SKM-1 treated with dmso at 0.1 percent for 144 hours (cell line): ENCODE data around the gene KRT9.
"Not testable (repeated sequence)": the region's sequence is repeated elsewhere in the genome, so short reads cannot be mapped to it uniquely, and the experiment has no call there.

Source experiments
- DNase-seq: peaks from one replicate; lab custom pipeline; 2025; ENCODE audit not compliant: unreplicated experiment; lab: John Stamatoyannopoulos, UW

The KRT9 gene

DNA sequence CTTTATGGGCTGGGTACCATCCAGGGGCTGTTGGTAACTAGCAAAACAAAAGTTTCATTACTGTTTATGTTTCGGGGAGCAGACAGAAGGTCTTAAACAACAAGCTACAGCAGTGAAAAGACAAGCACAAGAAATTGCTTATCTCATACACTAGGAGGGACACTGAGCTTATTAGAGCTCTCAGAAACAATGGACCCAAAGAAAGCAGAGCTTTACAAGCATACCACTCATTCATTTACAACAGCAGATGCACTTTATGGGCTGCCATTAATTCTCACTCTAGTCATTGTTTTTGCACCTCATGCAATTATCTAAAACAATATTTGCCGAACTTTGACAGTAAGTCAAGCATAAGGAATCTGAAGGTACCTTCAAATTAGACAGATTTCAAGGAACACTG, 30.7 kb upstream of the KRT9 start:
- DNase-seq, result no peak

DNA sequence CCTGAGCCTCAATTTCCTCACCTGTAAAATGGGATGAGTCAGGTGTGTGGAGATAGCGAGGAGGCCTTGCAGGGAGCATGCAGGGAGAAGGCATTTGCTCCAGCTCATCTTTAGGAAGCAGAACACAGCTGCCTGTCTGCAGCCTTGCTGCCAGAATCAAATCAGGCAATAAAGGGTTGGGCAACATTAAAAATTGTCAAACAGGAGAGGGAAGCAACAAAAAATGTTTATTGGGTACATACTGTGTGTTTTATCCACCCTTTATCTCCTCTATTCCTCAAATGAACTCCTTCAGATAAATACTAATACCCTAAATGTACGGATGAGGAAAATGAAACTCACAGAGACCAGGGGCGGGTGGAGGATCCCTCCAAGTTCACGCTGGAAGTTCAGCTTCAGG, 28.5 kb upstream of the KRT9 start:
- no peak for DNase-seq

DNA sequence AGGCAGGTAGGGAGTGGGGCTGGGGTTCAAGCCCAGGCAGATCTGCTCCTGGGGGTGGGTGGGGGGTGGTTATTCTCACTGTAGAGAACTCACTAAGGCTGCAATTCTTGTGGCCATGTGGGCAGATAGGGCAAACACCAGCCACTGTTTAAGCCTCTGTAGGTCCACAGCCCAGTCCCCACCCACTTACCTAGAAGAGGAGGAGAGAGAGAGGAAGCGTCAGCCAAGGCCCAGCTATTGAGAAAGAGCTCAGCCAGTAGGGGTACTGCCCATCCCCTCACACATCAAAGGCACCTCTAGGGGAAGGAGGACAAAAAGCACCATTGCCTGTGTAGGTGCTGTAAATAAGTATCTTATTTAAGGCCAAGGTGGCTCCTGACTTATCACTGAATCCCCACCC, 27.8 kb upstream of the KRT9 start:
- DNase-seq, result no peak

DNA sequence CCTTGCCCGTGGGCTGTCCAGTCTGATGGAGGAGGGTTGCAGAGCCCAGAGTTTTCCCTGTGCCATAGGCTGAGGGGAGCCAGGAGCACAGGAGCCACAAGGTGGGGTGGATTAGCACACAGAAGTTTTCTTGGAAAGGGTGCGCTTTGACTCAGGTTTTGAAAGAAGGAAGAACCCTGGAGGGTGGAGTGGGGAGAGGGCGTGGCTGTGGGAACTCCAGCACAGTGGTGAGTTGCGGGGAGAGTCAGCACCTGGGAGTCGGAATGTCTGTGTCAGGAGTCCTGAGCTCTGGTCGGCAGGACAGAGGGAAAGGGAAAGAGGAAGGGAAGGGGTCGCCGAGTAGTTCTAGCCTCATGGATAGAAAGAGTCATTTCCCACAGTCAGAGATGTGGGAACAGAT, 23.7 kb upstream of the KRT9 start:
- DNase-seq, result no peak

DNA sequence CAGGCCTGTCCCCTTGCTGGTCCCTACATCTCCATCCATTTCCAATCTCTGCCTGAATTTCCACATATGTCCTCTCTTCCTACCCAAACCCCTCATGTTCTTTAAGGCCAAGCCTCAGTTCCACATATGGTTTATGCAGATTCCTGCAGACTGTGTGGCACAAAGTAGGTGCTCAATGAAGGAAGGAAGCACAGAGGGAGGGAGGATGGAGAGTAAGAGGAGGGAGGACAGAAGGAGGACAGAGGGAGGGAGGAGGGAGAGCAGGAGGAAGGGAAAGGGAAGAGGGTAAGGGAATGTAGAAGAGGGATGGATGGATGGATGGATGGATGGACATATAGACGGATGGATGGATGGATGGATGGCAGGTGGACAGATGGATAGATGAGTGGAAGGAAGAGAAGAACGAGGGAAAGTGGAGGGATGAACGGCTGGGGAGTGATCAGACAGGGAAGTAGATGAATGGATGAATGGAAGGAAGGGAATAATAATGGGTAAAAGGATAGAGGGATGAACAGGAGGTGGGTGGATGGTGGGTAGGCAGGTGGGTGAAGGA, 22.6 kb upstream of the KRT9 start:
- no peak for DNase-seq

DNA sequence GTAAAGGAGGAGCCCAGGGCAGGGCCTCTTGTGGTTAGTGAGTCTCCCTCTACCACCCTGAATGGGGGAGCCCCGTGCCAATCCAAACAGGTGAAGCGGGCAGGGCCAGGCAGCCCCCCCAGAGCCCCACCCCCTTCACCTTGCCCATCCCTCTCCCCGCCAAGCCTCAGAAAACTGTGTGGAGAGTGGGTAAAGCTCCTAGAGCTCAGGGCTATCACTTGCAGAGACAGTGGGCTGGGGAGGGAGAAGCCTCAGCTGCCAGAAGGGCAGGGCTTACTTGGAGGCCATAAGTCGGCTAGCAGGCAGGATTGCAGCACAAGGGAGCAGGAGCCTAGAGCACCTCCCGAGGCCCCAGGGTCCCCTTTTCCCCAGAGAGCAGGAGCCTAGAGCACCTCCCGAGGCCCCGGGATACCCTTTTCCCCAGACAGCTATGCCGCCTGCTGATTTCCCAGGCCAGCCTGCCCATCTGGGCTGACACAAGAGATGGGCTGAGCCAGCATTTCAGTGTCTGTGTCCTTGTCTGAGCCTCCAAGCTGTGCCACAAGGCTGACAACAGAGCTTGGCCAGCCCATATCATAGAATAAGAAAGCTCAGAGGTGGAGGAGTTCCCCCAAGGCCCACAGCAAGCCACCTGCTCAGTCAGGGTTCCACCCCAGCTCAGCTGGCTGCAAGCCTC, 21.6 kb upstream of the KRT9 start:
- no peak for DNase-seq

DNA sequence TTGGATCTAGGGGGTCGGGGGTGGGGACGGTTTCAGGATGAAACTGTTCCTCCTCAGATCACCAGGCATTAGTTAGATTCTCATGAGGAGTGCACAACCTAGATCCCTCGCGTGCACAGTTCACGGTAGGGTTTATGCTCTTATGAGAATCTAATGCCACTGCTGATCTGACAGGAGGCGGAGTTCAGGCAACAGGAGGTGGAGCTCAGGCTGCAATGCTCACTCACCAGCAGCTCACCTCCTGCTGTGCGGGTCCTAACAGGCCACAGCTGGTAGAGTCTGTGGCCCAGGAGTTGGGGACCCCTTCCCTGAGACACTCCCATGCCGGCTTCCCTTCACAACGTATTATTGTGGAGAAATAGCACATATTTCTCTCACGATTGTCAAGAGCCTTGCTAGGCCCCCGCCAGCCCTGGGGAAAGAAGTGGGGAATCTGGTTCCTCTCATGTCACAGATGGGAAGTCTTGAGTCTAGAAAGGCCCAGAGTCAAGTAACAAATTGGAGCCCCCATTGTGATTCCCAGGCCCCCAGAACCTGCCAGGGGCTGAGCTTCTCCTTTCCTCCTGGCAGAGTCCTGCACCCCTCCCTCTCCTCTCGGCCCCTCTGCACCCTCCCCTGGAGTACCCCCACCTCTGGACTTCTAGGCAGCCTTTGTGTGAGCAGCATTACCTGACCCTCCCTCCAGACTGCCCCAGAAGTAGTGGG, 20.9 kb upstream of the KRT9 start:
- no peak for DNase-seq

DNA sequence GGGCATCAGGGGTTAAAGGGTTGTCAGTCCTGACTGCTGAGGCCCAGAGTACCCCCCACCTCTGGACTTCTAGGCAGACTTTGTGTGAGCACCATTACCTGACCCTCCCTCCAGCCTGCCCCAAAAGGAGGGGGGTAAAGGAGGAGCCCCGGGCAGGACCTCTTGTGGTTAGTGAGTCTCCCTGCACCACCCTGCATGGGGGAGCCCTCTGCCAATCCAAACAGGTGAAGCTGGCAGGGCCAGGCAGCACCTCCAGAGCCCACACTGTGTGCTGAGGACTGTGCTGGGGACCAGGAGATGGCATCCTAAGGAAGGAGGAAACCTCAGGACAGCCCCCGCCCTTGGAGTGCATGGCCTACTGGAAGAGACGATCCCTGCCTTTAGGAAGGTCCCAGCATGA, 17.4 kb upstream of the KRT9 start:
- DNase-seq, result no peak

DNA sequence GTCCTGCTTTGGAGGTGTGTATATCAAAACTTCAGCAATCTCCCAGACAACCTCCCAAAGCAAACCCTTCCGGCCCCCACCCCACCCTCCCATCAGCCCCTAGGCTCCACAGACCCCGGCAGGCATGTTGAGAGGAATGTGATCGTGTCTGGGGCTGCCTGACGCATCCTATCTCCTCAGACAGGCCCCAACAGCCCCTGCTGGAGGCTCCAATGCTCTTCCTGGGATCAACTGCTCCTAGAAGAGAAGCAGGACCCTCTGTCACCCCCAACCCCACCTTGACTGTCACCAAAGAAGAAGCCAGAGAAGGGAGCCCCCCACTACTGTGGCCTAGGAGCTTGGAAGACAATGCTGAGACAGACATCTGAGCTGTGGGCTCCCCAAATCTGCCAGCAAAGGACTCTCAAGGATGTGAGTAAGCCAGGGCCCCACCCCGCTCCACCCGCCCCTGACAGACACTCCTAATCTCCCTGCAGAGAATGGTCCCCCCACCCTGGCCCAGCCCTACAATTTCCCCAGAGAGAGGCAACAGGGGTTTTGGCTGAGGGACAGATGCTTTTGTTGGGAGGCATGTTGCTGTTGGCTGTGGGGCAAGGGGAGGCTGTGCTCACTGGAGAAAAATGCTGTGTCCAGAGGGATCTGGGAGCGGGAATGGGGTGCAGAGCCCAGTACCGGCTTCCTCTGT, 16.4 kb upstream of the KRT9 start:
- DNase-seq, result no peak

DNA sequence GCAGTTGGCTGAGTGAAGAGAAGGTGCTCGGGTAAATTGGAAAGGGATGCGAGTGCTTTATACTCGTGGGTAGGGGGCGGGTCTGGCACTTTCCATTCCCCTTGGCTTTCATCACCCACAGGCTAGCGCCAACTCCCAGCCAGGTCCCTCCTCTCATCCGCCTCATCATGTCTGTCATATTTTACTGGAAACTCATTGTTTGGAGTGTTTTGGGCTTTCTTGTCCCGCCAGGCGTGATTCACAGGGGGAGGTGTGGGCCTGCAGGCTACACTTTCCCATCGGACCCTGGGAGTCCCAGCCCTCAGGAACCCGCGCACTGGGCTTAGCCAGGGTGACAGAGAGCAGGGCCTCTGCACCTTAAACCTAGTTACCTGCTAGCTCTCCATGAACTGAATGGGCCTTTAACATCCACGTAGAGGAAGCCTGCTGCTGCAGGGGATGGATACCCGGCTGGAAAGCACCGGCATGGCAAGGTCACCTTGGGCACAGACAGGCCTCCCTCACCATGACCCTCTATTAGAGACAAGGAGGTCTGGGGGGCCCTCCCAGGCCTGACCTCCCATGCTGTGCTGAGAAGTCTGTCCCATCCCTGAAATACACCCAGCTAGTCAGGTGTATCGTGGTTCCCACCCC, 15.1 kb upstream of the KRT9 start, which contains the start of gene KRT14:
TSS of gene KRT14 (minus strand) at position 33 of the 633 bp plus-strand sequence. CDS start 61 bp downstream, outside the sequence.
- DNase-seq, result no peak

DNA sequence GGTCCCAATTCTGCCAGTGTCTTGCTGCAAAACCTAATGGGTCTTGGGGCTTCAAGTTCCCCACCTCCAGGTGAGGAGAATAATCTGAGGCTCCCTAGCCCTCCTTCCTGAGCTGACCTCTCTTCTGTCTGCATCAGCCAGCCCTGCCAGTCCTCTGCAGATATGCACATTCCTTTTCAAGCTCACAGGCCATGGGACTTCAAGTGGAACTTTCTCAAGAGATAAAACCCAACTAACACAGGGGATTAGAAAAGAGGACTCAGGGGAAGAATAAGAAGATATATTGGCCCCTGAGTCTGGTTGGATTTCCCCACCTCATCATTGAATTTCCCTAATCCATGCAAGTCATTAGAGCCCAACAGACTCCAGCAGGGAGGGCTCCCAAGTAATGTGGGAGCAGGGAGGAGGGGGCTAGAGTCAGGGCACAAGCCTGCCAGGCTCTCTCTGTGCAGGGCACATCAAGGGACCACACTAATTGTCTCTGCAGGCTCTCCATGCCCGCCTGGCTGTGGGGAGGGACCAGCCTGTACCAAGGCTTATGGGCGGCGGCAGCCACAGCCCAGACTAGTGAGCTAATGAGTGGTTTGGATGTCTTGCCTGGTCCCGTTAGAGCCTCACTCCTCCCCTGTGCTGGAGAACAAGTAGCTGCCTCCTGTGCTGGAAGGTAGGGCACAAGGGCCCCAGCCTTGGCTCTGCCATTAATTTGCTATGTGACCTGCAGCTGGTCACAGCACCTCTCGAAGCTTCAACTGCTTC, 13.6 kb upstream of the KRT9 start:
- no peak for DNase-seq

DNA sequence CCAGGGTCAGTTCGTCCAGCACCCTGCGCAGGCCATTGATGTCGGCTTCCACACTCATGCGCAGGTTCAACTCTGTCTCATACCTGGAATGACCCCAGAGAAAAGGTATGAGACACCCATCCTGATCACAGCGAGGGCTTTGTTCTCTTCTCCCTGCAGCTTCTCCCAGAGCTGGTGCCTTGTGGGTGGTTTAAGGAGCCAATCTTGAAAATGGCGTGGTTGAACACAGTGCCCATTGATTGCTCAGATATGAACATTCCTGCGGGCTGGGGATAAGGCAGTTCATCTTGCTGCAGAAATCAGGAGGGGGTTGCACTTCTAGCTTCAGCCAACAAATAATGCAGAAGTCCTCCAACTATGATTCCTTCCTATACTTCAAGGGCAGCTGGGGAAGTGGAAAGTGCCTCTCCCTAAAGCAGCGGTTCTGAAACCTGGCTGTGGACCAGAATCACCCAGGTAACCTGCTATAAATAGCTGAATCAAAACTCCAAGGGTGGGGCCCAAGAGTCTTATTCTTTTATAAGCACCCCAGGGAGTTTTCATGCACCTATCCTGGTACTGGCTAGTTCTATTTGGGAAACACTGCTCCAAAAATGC, 12.6 kb upstream of the KRT9 start:
- DNase-seq, result not testable (repeated sequence)

DNA sequence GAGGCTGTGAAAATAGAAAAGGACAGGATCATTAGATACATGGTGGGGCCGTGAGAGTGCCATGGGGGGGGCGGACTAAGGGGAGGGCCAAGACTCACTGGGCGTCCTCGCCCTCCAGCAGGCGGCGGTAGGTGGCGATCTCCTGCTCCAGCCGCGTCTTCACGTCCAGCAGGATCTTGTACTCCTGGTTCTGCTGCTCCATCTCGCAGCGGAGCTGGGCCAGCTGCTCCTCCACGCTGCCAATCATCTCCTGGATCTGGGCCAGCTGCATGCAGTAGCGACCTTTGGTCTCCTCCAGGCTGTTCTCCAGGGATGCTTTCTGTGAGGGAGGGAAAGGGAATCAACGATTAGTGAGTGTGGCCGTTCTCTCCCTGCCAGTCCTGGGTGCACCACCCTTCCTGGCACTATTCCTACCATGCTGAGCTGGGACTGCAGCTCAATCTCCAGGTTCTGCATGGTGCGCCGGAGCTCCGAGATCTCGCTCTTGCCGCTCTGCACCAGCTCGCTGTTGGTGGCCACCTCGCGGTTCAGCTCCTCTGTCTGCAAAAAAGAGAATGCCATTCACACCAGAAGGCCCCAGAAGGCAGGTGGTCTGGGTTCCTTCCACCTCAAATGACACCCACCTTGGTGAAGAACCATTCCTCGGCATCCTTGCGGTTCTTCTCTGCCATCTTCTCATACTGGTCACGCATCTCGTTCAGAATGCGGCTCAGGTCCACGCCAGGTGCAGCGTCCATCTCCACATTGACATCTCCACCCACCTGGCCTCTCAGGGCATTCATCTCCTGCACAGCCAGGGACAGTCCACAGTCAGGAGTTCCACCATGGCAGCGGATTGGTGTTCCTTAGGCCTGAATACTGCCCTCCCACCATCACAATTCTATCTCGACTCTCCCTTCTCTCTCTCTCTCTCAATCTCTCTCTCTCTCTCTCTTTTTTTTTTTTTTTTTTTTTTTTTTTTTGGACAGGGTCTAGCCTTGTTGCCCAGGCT, 11.6 kb upstream of the KRT9 start:
- no peak for DNase-seq

DNA sequence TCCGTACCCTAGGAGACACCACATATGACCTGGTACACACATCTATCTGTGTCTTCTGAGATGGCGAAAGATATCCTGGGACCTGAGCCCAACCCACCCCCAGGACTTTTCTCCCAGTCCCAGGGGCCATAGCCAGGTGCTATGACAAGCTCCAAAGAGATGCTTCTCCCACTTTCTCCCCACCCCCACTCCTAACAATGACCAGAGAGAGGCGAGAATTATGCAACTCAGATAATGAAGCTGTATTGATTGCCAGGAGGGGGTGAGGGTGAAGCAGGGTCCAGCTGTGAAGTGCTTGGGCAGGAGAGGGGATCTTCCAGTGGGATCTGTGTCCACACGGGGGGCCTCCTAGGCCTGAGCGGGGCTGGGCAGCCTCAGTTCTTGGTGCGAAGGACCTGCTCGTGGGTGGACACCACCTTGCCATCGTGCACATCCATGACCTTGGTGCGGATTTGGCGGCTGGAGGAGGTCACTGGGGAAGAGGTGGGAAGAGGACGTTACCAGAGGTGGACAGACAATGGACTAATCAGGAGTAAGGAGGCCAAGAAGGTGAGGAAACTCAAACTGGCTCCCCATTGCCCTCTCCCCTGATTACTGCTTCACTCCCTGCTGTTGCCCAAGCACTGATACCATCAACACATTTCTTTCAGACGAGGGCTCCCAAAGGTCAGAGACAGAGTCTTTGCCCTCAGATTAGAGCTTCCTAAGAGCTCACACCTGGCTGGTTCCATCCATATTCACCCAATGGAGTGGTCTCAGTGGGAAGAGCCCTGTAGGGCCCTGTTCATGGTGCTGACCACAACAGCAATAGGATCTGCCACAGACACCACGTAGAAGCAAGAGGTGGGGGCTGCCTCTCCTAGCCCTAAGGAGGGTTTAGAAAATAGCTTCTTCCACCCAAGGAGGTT, 10.5 kb upstream of the KRT9 start:
- not testable (repeated sequence) for DNase-seq

DNA sequence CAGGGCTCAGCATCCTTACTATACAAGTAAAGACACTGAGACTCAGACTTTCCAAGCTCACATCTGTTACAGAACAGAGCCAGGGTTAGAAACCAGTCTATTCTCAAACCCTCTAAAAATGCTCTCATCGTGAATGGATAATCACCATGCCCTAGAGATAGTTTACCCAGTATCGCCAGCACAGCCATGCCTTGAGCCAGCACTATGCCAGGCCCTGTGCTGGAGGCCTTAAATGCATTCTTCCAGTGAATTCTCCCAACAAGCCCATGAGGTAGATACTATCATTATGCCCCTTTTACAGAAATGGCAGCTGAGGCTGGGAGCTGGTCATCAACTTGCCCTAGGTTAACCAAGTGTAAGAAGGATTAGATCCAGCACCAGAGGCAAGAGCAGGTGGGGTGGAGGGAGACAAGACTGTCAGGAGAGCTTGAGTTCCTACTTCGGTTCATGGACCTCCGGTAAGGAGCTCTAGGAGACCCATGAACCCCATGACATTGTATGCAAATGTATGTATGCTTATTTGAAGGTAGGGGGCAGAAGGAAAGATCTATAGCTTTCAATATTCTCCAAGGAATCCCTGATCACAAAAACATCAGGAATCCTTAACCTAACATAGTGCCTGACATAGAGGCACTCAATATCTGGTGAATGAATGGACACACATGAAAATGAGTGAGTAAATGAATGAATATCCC, 9.7 kb upstream of the KRT9 start:
- no peak for DNase-seq

DNA sequence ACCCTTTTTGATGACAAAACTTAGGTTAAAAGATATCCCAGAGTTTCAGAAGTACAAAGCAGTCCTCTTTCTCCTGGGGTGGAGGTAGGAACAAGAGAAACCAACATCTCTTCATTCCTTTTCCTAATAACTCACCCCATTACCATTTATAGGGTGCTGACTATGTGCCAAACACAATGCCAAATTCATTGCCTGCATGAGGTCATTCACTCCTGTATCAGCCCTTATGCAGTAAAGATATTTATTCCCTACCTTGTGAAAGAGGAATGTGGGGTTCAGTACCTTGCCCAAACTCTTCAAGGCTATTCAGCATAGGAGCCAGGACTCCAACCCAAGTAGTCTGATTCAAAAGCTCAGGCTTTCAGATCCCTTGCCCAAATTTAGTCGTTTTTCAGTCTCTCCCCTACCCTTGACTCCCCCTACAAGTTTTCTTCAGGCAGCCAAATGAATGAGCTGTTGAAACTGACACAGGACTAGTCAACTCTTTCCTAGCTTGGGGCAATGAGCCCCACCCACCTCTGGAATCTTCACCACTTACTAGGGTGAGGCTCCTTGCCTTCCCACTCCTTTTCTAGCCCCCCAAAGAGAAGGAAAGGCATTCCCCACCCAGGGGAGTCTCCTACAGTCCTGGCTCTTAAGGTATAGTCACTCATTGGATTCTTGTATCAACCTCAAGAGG, 9.0 kb upstream of the KRT9 start:
- no peak for DNase-seq

DNA sequence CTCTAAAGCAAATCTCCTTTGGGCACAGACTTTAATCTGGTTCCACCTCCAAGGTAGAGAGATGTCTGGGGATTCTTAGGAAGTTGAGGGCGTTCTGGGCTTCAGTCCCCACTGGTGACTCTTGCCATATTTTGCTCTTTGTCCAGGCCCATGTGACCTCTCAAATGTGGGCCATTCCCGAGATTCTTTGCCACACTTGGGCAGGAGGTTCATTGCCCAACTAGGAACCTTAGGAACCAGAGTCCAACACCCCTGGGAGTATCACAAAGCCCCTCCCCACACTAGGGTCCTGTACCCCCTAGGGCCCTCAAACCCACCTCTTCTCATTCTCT, 8.4 kb upstream of the KRT9 start:
- no peak for DNase-seq
